Stimulated activated CD4-positive, alpha-beta T cell treated with anti-CD3 and anti-CD28 coated beads, Interleukin-1b, Interleukin-23, amount 100 ng/mL, for 4 hours (primary cell): ENCODE data around the gene ATP13A2.

Experiments
- DNase-seq, 2 donors: peaks; one replicate each; pipeline ENCODE4 v3.0.0-alpha.2; 2020; ENCODE audit warnings: low read depth in 2 of 2

The ATP13A2 gene, protein sequence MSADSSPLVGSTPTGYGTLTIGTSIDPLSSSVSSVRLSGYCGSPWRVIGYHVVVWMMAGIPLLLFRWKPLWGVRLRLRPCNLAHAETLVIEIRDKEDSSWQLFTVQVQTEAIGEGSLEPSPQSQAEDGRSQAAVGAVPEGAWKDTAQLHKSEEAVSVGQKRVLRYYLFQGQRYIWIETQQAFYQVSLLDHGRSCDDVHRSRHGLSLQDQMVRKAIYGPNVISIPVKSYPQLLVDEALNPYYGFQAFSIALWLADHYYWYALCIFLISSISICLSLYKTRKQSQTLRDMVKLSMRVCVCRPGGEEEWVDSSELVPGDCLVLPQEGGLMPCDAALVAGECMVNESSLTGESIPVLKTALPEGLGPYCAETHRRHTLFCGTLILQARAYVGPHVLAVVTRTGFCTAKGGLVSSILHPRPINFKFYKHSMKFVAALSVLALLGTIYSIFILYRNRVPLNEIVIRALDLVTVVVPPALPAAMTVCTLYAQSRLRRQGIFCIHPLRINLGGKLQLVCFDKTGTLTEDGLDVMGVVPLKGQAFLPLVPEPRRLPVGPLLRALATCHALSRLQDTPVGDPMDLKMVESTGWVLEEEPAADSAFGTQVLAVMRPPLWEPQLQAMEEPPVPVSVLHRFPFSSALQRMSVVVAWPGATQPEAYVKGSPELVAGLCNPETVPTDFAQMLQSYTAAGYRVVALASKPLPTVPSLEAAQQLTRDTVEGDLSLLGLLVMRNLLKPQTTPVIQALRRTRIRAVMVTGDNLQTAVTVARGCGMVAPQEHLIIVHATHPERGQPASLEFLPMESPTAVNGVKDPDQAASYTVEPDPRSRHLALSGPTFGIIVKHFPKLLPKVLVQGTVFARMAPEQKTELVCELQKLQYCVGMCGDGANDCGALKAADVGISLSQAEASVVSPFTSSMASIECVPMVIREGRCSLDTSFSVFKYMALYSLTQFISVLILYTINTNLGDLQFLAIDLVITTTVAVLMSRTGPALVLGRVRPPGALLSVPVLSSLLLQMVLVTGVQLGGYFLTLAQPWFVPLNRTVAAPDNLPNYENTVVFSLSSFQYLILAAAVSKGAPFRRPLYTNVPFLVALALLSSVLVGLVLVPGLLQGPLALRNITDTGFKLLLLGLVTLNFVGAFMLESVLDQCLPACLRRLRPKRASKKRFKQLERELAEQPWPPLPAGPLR

DNA sequence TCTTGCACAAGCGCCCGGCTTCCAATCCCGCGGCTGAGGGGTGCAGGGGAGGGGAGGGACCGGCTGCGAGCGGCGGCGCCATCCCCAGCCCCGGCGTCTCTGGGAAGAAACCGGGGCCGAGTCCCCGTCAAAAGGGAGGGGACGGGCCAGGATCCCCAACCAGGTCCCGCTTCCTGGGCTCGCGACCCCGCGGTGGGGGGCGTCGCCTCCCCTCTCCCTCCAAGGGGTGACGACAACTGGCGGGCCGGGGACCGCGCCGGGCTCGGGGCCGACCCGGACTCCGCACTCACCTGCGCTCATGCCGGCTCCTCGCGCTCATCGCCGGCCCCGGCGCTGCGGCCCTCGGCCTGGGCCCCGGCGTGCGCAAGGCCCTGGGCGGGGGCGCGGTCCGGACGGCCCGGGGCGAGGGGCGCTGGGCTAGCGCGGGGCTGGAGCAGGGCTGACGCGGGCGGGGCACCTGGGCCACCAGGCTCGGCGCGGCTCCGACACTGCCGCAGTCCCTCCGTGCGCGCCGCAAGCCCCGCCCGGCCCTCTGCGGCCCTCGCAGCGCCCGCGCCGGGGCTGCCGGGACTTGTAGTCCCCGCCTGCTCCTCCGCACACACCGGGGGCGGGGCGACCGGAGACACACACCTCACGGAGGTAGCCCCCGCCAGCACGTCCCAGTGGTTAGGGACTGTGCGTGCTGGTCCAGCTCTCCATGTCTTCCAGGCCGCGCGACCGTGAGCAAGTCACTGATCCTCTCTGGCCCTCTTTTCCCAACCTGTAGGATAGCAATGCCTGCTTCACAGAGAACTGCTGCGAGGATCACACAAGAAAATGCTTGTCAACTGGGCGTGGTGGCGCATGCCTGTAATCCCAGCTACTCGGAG, at the start of gene ATP13A2:
Gene ATP13A2 (minus strand): TSS at position 490 of the 869 bp plus-strand sequence. CDS start 190 bp downstream, at position 300.
- peak; percentile 74 to 82 for DNase-seq

DNA sequence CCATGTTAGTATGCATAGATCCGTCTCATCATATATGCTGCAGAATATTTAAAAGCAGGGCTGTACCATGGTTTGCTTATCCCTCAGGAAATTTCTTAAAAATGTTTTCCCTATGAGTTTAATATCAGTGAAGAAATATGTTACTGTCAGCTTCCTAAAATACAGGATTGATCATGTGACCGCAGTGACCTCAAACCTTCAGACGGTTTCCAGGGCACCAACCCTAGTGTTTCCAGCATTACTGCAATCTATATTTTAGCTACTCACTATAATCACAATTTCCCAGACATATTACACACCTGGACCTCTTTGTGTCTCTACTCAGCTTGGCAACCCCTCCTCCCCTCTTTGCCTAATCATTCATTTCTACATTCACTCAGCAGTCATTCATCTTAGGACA, 49.8 kb upstream of the ATP13A2 start:
- DNase-seq, result no peak

DNA sequence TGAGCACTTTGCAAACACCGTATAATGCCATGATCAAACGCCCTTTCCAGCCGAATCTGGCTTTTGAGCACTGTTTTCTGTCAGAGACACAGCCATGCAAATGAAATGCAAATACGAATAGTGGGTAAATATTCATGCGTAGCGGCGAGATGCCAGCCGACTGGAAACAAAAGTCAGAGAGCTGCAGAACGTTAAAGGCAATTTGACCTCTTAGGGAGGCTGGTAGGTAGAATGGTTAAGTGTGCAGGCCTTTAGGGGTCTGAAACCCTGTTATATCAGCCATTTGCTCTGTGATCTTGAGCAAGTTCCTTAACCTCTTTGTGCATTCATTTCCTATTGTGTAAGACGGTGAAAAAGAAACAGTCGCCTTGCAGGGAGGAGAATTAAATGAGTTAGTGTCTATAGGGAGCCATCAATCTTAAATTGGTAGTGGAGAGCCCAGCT, 48.6 kb upstream of the ATP13A2 start:
- DNase-seq, result no peak

DNA sequence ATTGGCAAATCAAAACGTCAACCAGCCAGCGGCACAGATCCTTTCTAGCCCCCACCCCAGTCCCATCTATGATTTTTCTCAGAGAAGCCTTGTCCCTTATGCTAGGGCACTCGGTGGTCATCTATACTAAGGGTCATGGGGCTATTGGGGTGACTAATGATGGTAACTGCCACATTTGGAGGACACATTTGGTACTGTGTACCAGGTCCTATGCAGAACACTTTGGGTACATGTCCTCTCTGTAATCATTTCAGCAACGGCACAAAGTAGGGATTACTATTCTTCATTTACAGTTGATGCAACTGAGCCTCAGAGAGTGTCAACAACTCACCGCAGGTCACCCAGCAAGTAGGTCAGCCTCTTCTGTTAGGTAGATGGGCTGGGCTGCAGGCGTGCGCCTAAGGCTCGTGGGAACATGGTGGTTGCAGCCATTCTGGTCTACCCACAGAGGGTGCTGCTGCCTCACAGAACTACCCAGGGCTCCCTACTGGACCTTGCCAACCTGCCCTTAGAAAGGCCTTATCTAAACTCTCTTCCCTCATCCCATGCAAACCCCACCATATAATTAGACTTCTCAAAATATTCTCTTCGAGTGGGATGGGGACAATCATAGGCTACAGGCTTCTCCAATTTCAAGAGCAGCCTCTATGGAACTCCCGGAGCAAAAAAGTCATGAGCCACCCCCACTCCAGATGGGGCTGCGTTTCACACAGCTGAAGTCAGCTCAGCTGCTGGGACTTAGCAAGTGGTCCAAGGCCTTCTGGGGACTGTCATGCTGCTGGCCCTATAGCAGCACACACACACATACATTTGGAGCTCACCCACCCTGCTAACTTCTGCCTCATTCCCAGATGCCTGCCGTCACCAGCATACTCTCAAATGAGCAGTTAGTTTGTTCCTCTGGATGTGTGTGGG, 47.9 kb upstream of the ATP13A2 start:
- no peak for DNase-seq

DNA sequence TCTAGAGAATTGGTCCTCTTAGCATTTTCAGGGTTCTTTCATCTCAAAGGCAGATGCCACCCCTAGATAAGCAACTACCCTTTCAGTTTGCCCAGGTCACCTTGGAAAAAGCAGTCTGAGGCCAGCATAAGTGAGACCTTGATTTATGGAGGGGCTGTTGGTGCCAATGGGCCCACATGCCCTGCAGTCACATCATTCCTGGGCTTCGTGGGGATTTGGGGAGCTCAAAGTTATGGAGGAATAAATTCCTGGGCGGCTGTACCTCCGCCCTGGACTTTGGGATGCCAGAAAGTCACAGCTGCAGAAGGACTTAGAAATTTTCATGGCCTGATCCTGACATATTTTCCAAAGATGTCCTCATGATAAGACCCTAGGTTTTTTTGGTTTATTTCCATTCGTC, 44.8 kb upstream of the ATP13A2 start:
- DNase-seq, result no peak

DNA sequence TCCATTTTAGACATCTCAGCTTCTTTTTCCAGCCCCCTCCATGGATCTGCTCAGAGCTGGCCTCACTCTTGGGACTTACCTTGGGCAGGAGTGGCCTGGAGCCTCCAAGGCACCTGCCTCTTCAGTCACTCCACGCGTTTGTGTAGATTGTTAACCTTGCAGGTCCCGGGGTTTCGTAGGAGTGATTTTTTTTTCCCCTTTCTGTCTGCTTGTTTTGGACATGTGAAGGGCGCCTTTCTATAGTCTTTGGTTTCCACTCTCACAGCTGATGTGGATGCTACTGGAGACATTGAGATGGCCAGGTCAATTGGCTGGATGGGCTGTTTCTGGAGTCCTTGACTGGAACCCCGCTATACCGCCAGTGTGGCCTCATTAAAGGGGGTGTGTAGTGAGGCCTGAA, 44.1 kb upstream of the ATP13A2 start:
- no peak for DNase-seq

DNA sequence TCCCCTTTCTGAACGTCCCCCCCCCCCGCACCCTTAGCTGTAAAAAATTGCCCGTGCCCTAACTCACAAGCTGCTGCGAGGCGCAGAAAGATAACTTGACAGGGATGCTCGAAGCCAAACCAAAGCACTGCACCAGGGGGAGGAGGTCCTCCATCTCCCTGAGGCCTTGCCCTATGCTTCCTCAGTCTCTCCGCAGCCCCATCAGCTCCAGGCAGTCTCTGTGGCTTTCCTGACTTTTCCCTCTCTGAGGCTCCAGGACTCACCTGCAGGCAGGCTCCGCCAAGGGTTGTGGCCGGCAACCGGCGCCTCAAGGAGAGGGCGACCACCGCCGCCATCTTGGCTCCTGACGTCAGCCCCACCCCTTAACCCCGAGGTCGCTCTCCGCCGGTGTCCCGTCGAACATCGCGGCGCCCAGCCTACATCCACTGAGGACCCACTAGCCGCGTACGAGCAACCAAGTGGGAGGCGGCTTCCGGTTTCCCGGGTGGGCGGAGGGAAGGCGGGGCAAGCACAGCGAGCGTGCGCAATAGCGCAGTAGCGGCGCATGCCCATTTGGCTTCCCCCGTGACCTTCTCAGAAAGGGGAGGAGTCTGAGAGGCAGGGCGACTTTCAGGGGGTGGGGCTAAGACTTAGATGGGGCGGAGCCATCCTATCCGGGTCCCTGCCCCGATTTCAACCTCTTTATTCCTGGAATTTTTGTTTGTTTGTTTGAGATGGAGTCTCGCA, 42.1 kb upstream of the ATP13A2 start, which contains the start of gene SDHB:
Gene SDHB (minus strand): TSS at position 348 of the 726 bp plus-strand sequence. CDS start 13 bp downstream, at position 335.
- peak; percentile 98 to 99 for DNase-seq

DNA sequence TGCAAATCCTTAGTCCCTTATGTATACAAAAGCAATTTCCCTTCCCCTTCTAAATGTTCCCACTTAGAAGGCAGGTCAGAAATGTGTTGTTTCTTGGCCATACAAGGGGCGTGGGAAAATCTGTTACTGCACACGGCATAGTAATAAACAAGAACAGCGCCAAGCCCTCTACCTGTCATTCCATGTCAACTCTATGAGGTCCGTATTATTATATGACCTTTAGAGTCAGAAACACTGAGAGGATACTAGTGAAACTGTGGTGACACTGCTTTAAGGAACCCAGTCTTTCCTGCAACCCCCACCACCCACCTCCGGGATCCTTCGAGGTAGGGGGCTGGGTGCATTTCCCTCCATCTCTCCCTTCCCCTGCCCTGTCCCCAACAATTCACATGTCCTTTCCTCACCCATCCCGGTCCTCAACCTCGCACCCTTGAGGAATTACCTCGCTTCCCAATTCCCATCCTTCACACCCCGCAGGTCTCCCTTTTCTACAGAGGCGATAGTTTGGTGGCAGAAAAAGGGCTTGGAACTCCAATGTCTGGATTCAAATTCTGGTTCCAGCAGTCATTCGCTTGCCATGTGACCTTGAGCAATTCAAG, 41.5 kb upstream of the ATP13A2 start:
- no peak for DNase-seq

DNA sequence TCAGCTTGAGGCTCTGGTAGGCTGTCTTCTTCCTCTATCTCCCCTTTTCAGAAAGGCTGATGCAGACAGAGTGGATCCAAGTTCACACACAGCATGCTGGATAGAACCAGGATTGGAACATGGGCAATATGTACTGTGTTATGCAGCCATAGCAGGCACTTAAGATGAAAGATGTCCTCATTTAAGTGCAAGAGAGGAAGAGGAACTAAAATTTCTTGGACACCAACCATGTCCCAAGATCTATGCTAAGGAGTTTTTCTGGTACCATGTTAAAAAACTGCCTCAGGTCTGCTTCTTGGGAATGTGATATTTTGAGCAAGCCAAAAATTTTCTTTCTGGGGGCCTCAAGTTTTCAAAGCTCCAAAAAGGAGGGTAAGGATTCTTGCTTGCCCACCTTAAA, 40.9 kb upstream of the ATP13A2 start:
- no peak for DNase-seq

DNA sequence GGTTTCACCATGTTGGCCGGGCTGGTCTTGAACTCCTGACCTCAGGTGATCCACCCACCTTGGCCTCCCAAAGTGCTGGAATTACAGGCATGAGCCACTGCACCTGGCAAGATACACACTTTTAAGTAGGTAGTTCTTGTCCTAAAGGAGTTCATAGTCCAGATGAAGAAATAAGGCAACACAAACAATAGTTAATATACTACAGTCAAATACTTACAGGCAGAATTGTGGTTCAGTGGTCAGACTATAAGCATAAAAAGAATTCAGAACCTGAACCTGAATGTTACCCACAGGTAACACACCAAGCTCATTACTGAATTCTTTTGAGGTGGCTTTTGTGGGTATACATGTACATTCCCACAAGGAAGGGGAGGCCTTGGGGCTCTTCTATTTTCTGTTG, 40.3 kb upstream of the ATP13A2 start:
- no peak for DNase-seq

DNA sequence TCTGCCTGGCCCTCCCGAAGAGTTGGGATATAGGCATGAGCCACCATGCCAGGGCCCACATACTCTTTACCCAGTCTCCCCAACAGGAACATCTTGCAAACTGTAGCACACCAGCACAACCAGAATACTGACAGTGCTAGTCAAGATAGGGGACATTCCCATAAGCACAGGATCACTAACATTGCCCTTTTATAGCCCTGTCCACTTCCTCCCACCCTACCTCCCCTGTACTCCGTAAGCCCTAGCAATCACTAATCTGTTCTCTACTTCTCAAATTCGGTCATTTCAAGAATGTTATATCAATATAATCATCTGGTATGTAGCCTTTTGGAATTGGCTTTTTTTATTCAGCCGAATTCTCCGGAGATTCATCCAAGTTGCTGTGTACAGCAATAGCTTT, 36.2 kb upstream of the ATP13A2 start:
- no peak for DNase-seq

DNA sequence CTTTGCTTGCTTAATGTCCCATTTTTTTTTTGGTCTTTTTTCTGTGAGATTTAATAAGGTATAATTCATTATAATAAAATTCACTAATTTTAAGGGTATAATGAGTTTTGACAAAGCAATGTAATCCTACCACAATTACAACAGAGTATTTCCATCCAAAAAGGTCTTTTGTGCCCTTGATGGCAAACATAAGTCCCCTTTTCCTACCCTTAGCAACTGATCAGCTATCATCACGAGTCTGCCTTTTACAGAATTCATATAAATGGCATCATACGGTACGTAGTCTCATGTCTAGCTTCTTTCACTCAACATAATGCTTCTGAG, 34.6 kb upstream of the ATP13A2 start:
- DNase-seq, result no peak

DNA sequence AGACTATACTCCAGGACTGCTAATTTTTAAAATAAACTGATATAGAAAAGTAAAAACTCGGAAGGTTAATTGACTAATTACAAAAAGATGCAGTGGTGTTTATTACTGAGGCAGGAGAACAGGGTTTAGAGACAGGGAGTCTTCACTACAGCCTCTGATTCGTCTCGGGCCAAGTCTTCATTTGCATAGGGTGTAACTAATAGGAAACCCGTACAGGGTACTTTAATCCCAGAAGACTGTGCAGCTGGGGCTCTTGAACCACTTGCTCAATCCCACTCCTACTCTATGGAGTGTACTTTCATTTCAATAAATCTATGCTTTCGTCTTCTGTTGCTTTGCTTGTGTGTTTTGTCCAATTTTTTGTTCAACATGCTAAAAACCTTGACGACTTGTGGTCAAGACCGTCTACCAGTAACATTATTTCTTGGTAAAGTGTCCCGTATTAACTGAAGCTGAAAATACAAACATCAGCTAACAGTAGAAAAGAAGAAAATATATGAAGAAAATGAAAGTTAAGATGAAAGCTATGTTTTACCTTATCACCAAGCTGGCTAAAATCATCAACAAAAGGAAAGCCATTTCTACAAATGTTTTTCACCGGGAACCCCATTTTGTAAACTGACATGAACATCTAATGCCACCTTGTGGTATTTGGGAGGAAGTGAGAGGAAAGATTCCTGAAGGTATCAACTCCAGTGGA, 34.1 kb upstream of the ATP13A2 start:
- DNase-seq, result no peak

DNA sequence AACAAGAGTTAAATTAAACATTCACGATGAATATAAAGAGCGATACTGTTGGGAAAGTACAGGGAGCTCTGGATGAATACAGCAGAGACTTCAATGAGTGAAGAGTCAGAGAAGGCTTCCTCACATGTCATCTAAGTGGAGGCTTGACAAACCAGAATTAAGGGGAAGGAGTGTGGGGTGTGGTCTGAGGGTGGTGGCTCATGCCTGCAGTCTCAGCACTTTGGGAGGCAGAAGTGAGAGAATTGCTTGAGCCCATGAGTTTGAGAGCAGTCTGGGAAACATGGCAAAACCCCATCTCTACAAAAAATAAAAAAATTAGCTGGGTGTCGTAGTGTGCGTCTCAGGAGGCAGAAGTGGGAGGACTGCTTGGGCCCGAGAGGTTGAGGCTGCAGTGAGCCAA, 33.4 kb upstream of the ATP13A2 start:
- no peak for DNase-seq

DNA sequence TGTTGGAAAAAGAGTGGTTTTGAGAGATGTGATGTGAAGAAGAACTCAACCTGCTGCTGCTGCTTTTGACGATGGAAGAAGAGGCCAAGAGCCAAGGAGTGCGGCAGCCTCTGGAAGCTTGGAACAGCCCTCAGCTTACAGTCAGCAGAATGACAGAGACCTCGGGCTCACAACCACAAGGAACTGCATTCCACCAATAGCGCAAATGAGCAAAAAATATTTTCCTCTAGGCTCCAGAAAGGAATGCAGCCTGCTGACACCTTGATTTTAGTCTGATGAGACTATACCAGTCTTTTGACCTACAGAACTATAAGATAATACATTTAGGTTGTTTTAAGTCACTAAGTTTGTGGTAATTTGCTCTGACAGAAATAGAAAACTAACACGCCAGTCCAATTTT, 31.9 kb upstream of the ATP13A2 start:
- DNase-seq, result no peak

DNA sequence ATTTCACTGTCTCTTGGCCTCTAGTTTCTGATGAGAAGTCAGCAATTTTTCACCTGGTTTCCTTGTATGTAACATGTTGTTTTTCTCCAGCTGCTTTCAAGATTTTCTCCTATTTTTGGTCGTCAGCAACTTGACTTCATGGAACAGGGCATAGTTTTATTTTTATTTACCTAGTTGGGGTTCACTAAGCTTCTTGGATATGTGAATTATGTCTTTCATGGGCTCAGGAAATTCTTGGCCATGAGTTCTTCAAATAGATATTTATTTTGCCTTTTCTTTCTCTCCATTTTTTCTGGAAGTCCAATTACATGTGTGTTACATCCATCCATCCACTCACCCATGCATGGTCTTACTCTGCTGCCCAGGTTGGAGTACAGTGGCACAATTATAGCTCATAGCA, 28.4 kb upstream of the ATP13A2 start:
- DNase-seq, result no peak

DNA sequence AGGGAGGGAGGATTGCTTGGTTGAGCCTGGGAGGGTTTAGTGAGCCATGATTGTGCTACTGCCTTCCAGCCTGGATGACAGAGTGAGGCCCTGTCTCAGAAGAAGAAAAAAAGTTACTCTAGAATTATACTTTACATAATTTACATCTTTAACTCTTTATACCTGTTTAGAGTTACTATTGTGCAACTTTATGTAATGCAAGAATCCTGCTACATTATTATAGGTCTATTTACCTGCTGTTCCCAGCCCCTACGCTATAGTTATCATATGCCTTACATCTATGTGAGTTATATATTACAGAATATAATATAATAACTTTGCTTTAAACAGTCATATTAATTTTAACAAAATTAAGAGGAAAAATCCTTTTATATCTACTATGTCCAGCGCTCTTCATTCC, 27.8 kb upstream of the ATP13A2 start:
- DNase-seq, result no peak

DNA sequence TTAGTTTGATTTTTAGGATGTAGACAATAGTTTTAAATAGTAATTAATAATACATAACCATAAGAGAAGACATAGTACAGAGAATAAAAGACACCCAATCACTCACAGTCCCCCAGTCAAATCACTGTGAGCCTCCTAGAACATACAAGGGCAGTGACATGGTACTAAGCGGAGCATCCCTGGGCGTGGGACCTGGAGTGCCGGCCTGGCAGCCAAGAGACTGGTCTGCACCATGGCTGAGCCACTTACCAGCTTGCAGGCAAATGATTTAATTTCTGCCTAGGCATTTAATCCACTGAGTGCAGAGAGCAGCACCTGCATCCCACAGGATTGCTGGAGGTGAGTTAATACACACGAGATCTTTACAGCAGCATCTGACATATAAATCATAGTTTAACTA, 21.8 kb upstream of the ATP13A2 start:
- DNase-seq, result no peak
